HG03342 (cell line): ENCODE measurements around the gene TSSK2.

Source experiments
- ATAC-seq: cut with Tn5 transposase; IDR thresholded peaks from one replicate; pipeline ENCODE4 v1.9.1; 2021; ENCODE audit warnings: mild to moderate bottlenecking, moderate library complexity; ENCODE audit not compliant: unreplicated experiment

TSSK2 gene

GRCh38 chr22:19105867-19106802, 25.0 kb upstream of the TSSK2 start:
- ATAC-seq: no peak

- ATAC-seq: no peak
Observed at GRCh38 chr22:19106886-19107729, 24.0 kb upstream of the TSSK2 start.

- no peak for ATAC-seq
Observed at GRCh38 chr22:19107730-19108074, 23.4 kb upstream of the TSSK2 start.

- no peak for ATAC-seq
Observed at GRCh38 chr22:19108807-19109197, 22.3 kb upstream of the TSSK2 start.

- ATAC-seq: no peak
Observed at GRCh38 chr22:19109198-19110063, 21.7 kb upstream of the TSSK2 start.

- no peak for ATAC-seq
Observed at GRCh38 chr22:19110064-19110458, 21.0 kb upstream of the TSSK2 start.

GRCh38 chr22:19110646-19111045, 20.5 kb upstream of the TSSK2 start:
- no peak for ATAC-seq

- no peak for ATAC-seq
Observed at GRCh38 chr22:19111140-19111539, 20.0 kb upstream of the TSSK2 start.

- no peak for ATAC-seq
Observed at GRCh38 chr22:19111584-19111983, 19.5 kb upstream of the TSSK2 start.

GRCh38 chr22:19113429-19113828, 17.7 kb upstream of the TSSK2 start:
- ATAC-seq: no peak

GRCh38 chr22:19114984-19115552, 16.0 kb upstream of the TSSK2 start:
- ATAC-seq: no peak

- no peak for ATAC-seq
Observed at GRCh38 chr22:19115628-19116027, 15.5 kb upstream of the TSSK2 start.

- no peak for ATAC-seq
Observed at GRCh38 chr22:19117111-19117512, 14.0 kb upstream of the TSSK2 start.

- ATAC-seq: peak; percentile 48
Observed at GRCh38 chr22:19118329-19118880, 12.7 kb upstream of the TSSK2 start.

- no peak for ATAC-seq
Observed at GRCh38 chr22:19119949-19120348, 11.2 kb upstream of the TSSK2 start.

GRCh38 chr22:19120829-19121630, 10.1 kb upstream of the TSSK2 start:
- peak; percentile 4 for ATAC-seq

GRCh38 chr22:19121631-19122142, 9.4 kb upstream of the TSSK2 start:
- ATAC-seq: peak; percentile 13

- peak; percentile 69 for ATAC-seq
Observed at GRCh38 chr22:19122143-19122751, 8.9 kb upstream of the TSSK2 start, which contains the start of gene DGCR2. Gene DGCR2, minus strand, starts transcription at chr22:19122412. Its CDS starts 206 bp downstream, at chr22:19122206.
